ENCODE data around the gene TIMM50. TPM values are rescaled to one million over a fixed set of nuclear protein-coding genes. Genes with fewer than 3 reads are reported as not detected.
"Not testable (repeated sequence)": the region's sequence is repeated elsewhere in the genome, so short reads cannot be mapped to it uniquely, and the experiment has no call there.

TIMM50 gene
- total RNA-seq, 1 donor from 2014 or later = 64.9 TPM

GRCh38 chr19:39469567-39469966 is 11.1 kb upstream of the TIMM50 start:
- DNase-seq (ENCODE audit: low spot score) = no peak

- no peak for DNase-seq (ENCODE audit: low spot score)
Observed at GRCh38 chr19:39470724-39471339, 9.8 kb upstream of the TIMM50 start.

- DNase-seq (ENCODE audit: low spot score) = no peak
Observed at GRCh38 chr19:39471756-39472536, 8.7 kb upstream of the TIMM50 start.

GRCh38 chr19:39472746-39473442 is 7.7 kb upstream of the TIMM50 start:
- DNase-seq (ENCODE audit: low spot score) = no peak

DNA sequence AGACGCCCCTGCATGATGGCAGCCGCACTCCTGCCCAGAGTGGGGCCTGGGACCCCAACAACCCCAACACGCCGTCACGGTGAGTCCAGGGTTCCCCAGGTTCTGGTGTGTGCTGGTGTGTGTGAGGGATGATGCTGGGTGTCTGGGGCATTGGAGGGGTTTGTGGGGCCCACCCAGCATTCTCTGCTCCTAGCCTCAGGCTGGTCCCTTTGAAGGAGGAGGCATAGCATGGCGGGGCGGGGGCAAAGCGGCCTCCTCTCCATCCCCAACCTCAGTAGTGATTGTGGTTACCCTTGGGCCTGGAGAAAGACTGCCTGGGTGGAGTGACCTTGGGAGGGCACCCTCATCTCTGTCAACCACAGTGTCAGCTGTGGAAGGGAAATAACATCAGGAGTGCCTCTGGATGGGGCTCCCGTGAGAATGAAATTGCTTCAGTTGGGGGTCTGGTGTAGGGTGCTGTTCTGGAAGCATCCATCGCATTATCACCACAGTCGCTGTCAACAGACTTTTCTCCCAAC is 7.1 kb upstream of the TIMM50 start:
- DNase-seq (ENCODE audit: low spot score) = no peak

DNA sequence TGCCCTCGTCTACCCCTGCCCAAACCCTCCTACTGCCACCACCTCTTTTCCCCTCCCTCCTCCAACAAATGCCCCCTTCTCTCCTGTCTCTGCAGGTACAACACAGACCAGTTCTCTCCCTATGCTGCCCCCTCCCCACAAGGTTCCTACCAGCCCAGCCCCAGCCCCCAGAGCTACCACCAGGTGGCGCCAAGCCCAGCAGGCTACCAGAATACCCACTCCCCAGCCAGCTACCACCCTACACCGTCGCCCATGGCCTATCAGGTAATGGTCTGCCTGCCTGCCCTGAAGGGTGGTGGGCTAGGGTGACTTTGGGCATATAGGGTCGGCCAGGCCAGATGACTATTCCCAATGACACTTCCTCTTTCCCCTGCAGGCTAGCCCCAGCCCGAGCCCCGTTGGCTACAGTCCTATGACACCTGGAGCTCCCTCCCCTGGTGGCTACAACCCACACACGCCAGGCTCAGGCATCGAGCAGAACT is 6.5 kb upstream of the TIMM50 start:
- no peak for DNase-seq (ENCODE audit: low spot score)

GRCh38 chr19:39475748-39476147 is 4.9 kb upstream of the TIMM50 start:
- DNase-seq (ENCODE audit: low spot score) = no peak

DNA sequence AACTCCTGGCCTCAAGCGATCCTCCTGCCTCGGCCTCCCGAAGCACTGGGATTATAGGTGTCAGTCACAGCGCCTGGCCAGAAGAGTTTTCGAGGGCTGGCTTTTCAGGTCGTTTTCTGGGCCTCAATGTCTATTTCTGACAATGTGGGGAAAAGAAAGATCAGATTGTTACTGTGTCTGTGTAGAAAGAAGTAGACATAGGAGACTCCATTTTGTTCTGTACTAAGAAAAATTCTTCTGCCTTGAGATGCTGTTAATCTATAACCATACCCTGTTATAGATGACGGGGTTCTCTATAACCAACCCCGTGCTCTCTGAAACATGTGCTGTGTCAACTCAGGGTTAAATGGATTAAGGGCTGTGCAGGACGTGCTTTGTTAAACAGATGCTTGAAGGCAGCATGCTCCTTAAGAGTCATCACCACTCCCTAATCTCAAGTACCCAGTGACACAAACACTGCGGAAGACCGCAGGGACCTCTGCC is 1.3 kb upstream of the TIMM50 start:
- DNase-seq (ENCODE audit: low spot score) = not testable (repeated sequence)

GRCh38 chr19:39479916-39480315 is 722 bp upstream of the TIMM50 start:
- no peak for DNase-seq (ENCODE audit: low spot score)

- DNase-seq (ENCODE audit: low spot score) = no peak
Observed at GRCh38 chr19:39481229-39481545, 549 bp downstream of the TIMM50 start.

GRCh38 chr19:39481676-39482075 is 1.0 kb downstream of the TIMM50 start:
- no peak for DNase-seq (ENCODE audit: low spot score)

DNA sequence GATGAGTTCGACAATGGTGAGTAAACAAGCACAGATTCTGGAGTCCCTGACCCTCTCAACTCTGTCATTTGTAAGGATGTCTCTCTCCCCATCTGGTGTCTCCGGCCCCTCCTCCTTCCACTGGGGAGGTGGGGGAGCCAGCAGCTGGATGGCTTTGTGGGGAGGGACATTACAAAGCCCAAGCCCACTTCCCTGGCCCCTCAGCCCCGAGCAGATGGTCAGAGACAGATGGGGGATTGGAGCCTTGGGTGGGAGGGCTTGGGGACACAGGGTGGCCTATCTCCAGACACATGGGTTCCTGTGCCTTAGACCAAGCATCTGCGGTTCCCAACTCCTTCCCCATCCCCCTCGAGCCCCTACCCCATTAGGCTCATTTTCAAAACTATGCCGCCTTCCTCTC is 2.5 kb downstream of the TIMM50 start:
- DNase-seq (ENCODE audit: low spot score) = no peak

GRCh38 chr19:39489756-39490155 is 9.1 kb downstream of the TIMM50 start:
- DNase-seq (ENCODE audit: low spot score) = no peak

DNA sequence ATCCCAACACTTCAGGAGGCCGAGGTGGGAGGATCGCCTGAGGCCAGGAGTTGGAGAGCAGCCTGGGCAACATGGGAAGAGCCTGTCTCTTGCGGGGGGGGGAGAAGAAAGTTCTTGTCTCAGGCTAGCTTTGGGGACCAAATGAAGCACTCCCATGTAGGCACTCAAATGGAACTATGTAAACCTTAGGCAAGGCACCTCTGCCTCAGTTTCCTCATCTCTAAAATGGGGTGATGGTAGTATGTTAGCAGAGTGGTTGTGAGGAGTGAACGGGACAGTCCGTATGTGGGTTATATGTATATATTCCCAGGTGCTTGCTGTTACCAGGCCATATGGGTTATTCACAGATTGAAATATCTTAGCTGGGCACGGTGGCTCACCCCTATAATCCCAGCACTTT is 11.6 kb downstream of the TIMM50 start:
- DNase-seq (ENCODE audit: low spot score) = no peak

DNA sequence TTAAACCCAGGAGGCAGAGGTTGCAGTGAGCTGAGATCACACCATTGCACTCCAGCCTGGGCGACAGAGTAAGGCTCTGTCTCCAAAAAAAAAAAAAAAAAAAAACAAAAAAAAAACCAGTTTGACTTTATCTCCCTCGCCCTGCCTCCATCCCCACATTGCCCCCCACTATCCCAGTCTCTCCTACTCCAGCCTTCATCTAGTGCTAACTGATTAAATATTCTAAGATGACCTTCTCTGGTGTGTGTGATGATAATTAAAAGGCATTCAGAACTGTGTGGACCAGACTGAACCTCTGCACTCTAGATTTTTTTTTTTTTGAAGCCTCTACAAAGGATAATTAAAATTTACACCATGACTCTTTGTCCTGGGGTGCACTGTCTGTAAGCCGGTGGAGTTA is 12.2 kb downstream of the TIMM50 start:
- no peak for DNase-seq (ENCODE audit: low spot score)

DNA sequence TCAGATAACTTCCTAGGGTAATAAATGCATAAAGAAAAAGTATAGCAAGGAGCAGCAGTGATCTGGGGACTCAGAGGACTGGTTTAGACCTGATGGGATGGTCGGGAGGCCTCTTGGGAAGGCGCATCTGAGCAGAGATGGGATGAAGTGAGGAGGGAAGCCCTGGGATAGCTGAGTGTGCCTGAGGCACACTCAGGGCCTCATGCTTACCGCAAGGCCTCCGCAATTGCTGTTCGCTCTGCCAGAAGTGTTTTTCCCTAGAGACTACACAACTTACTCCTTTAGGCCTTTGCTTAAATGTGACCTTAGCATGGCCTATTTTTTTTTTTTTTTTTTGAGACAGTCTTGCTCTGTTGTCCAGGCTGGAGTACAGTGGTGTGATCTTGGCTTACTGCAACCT is 14.0 kb downstream of the TIMM50 start:
- DNase-seq (ENCODE audit: low spot score) = no peak

GRCh38 chr19:39496063-39496462 is 15.4 kb downstream of the TIMM50 start:
- no peak for DNase-seq (ENCODE audit: low spot score)

DNA sequence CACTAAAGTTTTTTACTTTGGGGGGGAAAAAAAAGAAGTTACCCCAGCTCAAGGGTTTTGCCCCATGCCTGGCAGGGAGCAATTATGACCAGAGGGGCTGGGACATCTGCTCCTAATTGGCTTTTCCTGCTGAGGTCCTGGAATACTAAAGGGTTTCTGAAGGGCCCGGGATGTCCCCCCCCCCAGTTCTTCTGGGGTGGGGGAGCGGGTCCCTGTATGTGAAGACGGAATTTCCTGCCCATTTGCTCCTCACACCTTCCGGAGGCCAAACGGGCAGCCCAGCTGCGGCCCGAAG is 17.0 kb downstream of the TIMM50 start:
- DNase-seq (ENCODE audit: low spot score) = no peak

GRCh38 chr19:39497996-39498797 is 17.6 kb downstream of the TIMM50 start:
- no peak for DNase-seq (ENCODE audit: low spot score)

DNA sequence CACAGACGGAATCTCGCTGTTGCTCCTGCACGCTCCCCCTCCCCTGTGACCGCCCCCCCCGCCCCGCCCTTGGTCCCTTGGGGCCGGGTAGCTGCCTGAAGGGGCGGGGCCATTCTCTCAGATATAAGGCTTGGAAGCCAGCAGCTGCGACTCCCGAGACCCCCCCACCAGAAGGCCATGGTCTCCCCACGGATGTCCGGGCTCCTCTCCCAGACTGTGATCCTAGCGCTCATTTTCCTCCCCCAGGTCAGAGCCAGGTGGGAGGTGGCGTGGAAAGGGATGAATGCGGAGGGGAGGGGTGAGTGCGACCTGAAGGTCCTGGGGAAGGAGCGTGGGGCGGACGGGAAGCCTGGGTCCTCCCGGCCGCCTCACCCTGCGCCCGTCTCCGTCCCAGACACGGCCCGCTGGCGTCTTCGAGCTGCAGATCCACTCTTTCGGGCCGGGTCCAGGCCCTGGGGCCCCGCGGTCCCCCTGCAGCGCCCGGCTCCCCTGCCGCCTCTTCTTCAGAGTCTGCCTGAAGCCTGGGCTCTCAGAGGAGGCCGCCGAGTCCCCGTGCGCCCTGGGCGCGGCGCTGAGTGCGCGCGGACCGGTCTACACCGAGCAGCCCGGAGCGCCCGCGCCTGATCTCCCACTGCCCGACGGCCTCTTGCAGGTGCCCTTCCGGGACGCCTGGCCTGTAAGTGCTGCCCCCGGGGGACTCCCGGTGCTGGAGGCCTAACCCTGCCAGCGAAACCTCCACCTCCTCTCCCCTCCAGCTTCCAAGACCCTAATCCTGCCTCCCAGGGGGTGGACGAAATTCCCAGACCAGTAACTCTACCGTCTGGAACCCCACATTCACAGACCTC is 18.4 kb downstream of the TIMM50 start, which contains the start of gene DLL3:
DLL3 (plus strand) TSS at position 150 of the 845 bp plus-strand sequence; CDS start at position 178, 28 bp downstream.
- no peak for DNase-seq (ENCODE audit: low spot score)

DNA sequence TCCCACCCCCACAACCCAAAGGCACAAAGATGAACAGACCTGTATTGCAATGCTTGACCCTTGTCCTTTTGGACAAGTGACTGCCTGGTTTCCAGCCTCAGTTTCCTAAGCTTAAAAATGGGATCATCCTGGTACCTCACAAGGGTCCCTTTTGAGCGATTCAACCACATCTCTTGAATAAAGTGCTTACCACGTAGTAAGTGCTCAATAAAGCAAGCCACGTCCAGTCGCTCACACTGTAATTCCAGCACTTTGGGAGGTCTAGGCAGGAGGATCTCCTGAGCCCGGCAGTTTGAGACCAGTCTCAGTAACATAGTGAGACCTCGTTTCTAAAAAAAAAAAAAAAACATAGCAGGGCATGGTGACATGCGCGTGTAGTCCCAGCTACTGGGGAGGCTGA is 19.3 kb downstream of the TIMM50 start:
- no peak for DNase-seq (ENCODE audit: low spot score)
